HepG2 (cell line): ENCODE data around the gene SNX30. TPM values are rescaled to one million over a fixed set of nuclear protein-coding genes. Genes with fewer than 3 reads are reported as not detected.
A peak's percentile ranks its signal among the peaks of the same experiment; 100 is the strongest.

Experiments
- ATF7 ChIP-seq, 2 experiments: fragments of 450-650 bp in 1 of 2; sonication (generic) in 1 of 2; formaldehyde crosslinking in 1 of 2; IDR thresholded peaks; 2 replicates each; pipeline versions ENCODE4 v1.4.0 to v1.6.1; 2016 to 2020; ENCODE audit warnings: antibody characterized with exemption in 1 of 2, mild to moderate bottlenecking in 1 of 2, missing genetic modification reagents in 1 of 2
- ATRX ChIP-seq: sonication (generic); formaldehyde crosslinking; IDR thresholded peaks from 2 replicates; pipeline ENCODE4 v1.4.0; 2020; ENCODE audit warnings: missing genetic modification reagents, borderline replicate concordance
- CREB1 ChIP-seq, 2 experiments: fragments of 450-650 bp in 1 of 2; IDR thresholded peaks; 2 replicates each; pipeline ENCODE4 v1.6.1; 2016 to 2017; ENCODE audit warnings: control low read depth in 1 of 2, mild to moderate bottlenecking in 1 of 2, missing compliant biosample characterization in 1 of 2, missing genetic modification characterization in 1 of 2
- KDM4B ChIP-seq: sonication (generic); formaldehyde crosslinking; IDR thresholded peaks from 2 replicates; pipeline ENCODE4 v1.4.0; 2020; ENCODE audit warnings: missing genetic modification reagents
- ONECUT2 ChIP-seq: sonication (generic); formaldehyde crosslinking; IDR thresholded peaks from 2 replicates; pipeline ENCODE4 v1.4.0; 2020; ENCODE audit warnings: missing genetic modification reagents
- REPIN1 ChIP-seq: sonication (generic); formaldehyde crosslinking; IDR thresholded peaks from 2 replicates; pipeline ENCODE4 v1.8.0; 2022; ENCODE audit warnings: missing genetic modification reagents, low read depth, mild to moderate bottlenecking, borderline replicate concordance
- SALL2 ChIP-seq: sonication (generic); formaldehyde crosslinking; IDR thresholded peaks from 2 replicates; pipeline ENCODE4 v1.8.1; 2023; ENCODE audit warnings: mild to moderate bottlenecking, missing genetic modification reagents, inconsistent platforms
- SRY ChIP-seq: sonication (generic); formaldehyde crosslinking; IDR thresholded peaks from 2 replicates; pipeline ENCODE4 v1.8.0; 2022; ENCODE audit warnings: mild to moderate bottlenecking, missing genetic modification reagents
- ZBTB7B ChIP-seq: sonication (generic); formaldehyde crosslinking; IDR thresholded peaks from 2 replicates; pipeline ENCODE4 v1.4.0; 2020; ENCODE audit warnings: missing genetic modification reagents
- ZFP82 ChIP-seq: sonication (generic); formaldehyde crosslinking; IDR thresholded peaks from 2 replicates; pipeline ENCODE4 v1.5.1; 2020; ENCODE audit warnings: mild to moderate bottlenecking, missing genetic modification reagents, borderline replicate concordance
- polyA plus RNA-seq, 8 experiments: library from polyadenylated mRNA; depleted of rRNA in 3 of 8; stranded (reverse) in 7 of 8; unstranded in 1 of 8; fragments of >200 nt; fragmentation: Illumina TruSeq in 4 of 8; extraction: Trizol in 4 of 8; gene quantifications; 2 replicates each; pipeline versions ENCODE4 v1.2.1 to v1.2.3, GENCODE V29; 2011 to 2016; ENCODE audit warnings: low read depth in 4 of 8, missing spikeins in 1 of 8, mixed read lengths in 1 of 8; ENCODE audit not compliant: insufficient read depth in 1 of 8
- total RNA-seq, 5 experiments: library from RNA; depleted of rRNA; stranded (reverse); fragments of >200 nt; fragmentation: Illumina TruSeq; extraction: Trizol; gene quantifications; 2 replicates each; pipeline ENCODE4 v1.2.3, GENCODE V29; 2016; ENCODE audit warnings: low read depth in 1 of 5
- TF ChIP-seq, protein P1 (sequence below): sonication (generic); formaldehyde crosslinking; IDR thresholded peaks from 2 replicates; pipeline ENCODE4 v1.5.1; 2020; ENCODE audit warnings: mild to moderate bottlenecking, missing genetic modification reagents, moderate library complexity
- TF ChIP-seq, protein P2 (sequence below): IDR thresholded peaks from 2 replicates; pipeline ENCODE4 v1.6.1; 2012; ENCODE audit warnings: inconsistent platforms
- TF ChIP-seq, protein P3 (sequence below): sonication (generic); formaldehyde crosslinking; IDR thresholded peaks from 2 replicates; pipeline ENCODE4 v1.4.0; 2020; ENCODE audit warnings: missing genetic modification reagents
- TF ChIP-seq, protein P4 (sequence below): sonication (generic); formaldehyde crosslinking; IDR thresholded peaks from 2 replicates; pipeline ENCODE4 v1.4.0; 2020; ENCODE audit warnings: mild to moderate bottlenecking, missing genetic modification reagents
- TF ChIP-seq, protein P5 (sequence below): sonication (generic); formaldehyde crosslinking; conservative IDR thresholded peaks from 2 replicates; pipeline ENCODE4 v1.4.0; 2020; ENCODE audit warnings: missing genetic modification reagents
- TF ChIP-seq, protein P6 (sequence below): fragments of 450-650 bp; IDR thresholded peaks from 2 replicates; pipeline ENCODE4 v1.6.1; 2017
- TF ChIP-seq, protein P7 (sequence below): sonication (generic); formaldehyde crosslinking; IDR thresholded peaks from 2 replicates; pipeline ENCODE4 v1.8.1; 2023; ENCODE audit warnings: mild to moderate bottlenecking, missing genetic modification reagents

SNX30 gene
- total and polyA plus RNA-seq, 2 of the 13 experiments (the other 11 are each of a cell fraction or from before 2014, with no cell fraction given): 4.4 to 12.4 TPM

DNA sequence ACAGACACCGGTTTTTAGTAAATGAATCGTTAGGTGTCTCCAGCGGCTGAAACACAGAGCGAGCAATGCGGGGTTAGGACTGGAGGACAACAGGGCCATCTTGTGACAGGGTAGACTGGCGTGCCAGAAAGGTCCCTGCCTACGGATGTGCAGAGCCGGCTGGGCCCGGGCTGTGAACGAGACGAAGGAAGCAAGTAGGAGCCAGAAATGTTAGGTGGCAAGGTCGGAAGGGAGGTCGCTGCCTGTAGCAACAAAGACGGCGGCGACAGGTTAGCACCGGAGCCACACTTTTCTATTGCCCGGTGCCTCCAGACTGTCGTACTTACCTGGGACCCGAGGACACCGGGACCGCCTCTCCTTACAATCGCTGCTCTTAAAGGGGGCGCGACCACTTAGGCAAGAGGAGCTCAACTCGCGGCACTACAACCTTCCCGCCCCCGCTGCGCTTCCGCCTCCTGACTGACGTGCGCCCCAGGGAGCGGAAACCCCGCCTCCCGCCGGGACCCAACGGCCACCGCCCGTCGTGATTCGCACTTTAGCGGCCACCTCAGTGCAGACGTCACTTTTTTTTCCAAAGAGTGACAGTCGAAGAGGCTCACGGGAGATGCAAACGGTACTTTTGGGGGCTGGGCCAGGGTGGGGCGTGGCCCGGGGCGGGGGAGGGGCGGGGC is 32.8 kb upstream of the SNX30 start, which contains the start of gene INIP (continued):
- TF ChIP-seq, protein P1, sequence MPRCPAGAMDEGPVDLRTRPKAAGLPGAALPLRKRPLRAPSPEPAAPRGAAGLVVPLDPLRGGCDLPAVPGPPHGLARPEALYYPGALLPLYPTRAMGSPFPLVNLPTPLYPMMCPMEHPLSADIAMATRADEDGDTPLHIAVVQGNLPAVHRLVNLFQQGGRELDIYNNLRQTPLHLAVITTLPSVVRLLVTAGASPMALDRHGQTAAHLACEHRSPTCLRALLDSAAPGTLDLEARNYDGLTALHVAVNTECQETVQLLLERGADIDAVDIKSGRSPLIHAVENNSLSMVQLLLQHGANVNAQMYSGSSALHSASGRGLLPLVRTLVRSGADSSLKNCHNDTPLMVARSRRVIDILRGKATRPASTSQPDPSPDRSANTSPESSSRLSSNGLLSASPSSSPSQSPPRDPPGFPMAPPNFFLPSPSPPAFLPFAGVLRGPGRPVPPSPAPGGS (CRISPR knock-in tag): no peak
- TF ChIP-seq, protein P2, sequence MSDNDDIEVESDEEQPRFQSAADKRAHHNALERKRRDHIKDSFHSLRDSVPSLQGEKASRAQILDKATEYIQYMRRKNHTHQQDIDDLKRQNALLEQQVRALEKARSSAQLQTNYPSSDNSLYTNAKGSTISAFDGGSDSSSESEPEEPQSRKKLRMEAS: peak; percentile 63
- TF ChIP-seq, protein P3, sequence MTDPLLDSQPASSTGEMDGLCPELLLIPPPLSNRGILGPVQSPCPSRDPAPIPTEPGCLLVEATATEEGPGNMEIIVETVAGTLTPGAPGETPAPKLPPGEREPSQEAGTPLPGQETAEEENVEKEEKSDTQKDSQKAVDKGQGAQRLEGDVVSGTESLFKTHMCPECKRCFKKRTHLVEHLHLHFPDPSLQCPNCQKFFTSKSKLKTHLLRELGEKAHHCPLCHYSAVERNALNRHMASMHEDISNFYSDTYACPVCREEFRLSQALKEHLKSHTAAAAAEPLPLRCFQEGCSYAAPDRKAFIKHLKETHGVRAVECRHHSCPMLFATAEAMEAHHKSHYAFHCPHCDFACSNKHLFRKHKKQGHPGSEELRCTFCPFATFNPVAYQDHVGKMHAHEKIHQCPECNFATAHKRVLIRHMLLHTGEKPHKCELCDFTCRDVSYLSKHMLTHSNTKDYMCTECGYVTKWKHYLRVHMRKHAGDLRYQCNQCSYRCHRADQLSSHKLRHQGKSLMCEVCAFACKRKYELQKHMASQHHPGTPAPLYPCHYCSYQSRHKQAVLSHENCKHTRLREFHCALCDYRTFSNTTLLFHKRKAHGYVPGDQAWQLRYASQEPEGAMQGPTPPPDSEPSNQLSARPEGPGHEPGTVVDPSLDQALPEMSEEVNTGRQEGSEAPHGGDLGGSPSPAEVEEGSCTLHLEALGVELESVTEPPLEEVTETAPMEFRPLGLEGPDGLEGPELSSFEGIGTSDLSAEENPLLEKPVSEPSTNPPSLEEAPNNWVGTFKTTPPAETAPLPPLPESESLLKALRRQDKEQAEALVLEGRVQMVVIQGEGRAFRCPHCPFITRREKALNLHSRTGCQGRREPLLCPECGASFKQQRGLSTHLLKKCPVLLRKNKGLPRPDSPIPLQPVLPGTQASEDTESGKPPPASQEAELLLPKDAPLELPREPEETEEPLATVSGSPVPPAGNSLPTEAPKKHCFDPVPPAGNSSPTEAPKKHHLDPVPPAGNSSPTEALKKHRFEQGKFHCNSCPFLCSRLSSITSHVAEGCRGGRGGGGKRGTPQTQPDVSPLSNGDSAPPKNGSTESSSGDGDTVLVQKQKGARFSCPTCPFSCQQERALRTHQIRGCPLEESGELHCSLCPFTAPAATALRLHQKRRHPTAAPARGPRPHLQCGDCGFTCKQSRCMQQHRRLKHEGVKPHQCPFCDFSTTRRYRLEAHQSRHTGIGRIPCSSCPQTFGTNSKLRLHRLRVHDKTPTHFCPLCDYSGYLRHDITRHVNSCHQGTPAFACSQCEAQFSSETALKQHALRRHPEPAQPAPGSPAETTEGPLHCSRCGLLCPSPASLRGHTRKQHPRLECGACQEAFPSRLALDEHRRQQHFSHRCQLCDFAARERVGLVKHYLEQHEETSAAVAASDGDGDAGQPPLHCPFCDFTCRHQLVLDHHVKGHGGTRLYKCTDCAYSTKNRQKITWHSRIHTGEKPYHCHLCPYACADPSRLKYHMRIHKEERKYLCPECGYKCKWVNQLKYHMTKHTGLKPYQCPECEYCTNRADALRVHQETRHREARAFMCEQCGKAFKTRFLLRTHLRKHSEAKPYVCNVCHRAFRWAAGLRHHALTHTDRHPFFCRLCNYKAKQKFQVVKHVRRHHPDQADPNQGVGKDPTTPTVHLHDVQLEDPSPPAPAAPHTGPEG: 0 out of 2 replicates have a peak, but pooled peaks have one; percentile 28
- TF ChIP-seq SRY (CRISPR knock-in tag): peak; percentile 85
- TF ChIP-seq ZBTB7B (CRISPR knock-in tag): peak; percentile 24; the same call in 1 of the 2 replicates
- no peak for TF ChIP-seq ATRX (CRISPR knock-in tag)
- TF ChIP-seq, protein P4, sequence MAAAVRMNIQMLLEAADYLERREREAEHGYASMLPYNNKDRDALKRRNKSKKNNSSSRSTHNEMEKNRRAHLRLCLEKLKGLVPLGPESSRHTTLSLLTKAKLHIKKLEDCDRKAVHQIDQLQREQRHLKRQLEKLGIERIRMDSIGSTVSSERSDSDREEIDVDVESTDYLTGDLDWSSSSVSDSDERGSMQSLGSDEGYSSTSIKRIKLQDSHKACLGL (CRISPR knock-in tag): peak; percentile 44; the same call in 1 of the 2 replicates
- peak; percentile 88 for TF ChIP-seq CREB1 (IDR thresholded peaks at IDR 0.05)
- peak; percentile 96 for TF ChIP-seq CREB1 (CRISPR knock-in tag; IDR thresholded peaks at IDR 0.05)
- TF ChIP-seq, protein P5, sequence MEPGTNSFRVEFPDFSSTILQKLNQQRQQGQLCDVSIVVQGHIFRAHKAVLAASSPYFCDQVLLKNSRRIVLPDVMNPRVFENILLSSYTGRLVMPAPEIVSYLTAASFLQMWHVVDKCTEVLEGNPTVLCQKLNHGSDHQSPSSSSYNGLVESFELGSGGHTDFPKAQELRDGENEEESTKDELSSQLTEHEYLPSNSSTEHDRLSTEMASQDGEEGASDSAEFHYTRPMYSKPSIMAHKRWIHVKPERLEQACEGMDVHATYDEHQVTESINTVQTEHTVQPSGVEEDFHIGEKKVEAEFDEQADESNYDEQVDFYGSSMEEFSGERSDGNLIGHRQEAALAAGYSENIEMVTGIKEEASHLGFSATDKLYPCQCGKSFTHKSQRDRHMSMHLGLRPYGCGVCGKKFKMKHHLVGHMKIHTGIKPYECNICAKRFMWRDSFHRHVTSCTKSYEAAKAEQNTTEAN: peak; percentile 45; the same call in 1 of the 2 replicates
- no peak for TF ChIP-seq KDM4B
- TF ChIP-seq, protein P6, sequence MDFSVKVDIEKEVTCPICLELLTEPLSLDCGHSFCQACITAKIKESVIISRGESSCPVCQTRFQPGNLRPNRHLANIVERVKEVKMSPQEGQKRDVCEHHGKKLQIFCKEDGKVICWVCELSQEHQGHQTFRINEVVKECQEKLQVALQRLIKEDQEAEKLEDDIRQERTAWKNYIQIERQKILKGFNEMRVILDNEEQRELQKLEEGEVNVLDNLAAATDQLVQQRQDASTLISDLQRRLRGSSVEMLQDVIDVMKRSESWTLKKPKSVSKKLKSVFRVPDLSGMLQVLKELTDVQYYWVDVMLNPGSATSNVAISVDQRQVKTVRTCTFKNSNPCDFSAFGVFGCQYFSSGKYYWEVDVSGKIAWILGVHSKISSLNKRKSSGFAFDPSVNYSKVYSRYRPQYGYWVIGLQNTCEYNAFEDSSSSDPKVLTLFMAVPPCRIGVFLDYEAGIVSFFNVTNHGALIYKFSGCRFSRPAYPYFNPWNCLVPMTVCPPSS: no peak
- no peak for TF ChIP-seq ZFP82 (CRISPR knock-in tag)
- TF ChIP-seq, protein P7, sequence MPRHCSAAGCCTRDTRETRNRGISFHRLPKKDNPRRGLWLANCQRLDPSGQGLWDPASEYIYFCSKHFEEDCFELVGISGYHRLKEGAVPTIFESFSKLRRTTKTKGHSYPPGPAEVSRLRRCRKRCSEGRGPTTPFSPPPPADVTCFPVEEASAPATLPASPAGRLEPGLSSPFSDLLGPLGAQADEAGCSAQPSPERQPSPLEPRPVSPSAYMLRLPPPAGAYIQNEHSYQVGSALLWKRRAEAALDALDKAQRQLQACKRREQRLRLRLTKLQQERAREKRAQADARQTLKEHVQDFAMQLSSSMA (CRISPR knock-in tag): no peak
- no peak for TF ChIP-seq ATF7 (IDR thresholded peaks at IDR 0.05)
- TF ChIP-seq ATF7 (CRISPR knock-in tag; IDR thresholded peaks at IDR 0.05): 0 out of 2 replicates have a peak, but pooled peaks have one; percentile 33
- 0 out of 2 replicates have a peak, but pooled peaks have one; percentile 45 for TF ChIP-seq SALL2 (CRISPR knock-in tag)
- no peak for TF ChIP-seq ONECUT2 (CRISPR knock-in tag)
- peak; percentile 77; the same call in 1 of the 2 replicates for TF ChIP-seq REPIN1 (CRISPR knock-in tag)
